Activated CD8-positive, alpha-beta memory T cell treated with anti-CD3 and anti-CD28 coated beads for 36 hours (primary cell): ENCODE data around the gene NCOR1. TPM values are rescaled to one million over a fixed set of nuclear protein-coding genes. Genes with fewer than 3 reads are reported as not detected.
"Not testable (repeated sequence)": the region's sequence is repeated elsewhere in the genome, so short reads cannot be mapped to it uniquely, and the experiment has no call there.

ENCODE experiments used
- CTCF ChIA-PET: fragments of 350-600 bp; sonication (Branson Sonifier 250); formaldehyde crosslinking; loops from one replicate; lab custom pipeline; 2021; ENCODE audit warnings: antibody characterized with exemption; lab: Charles Lee
- POLR2A ChIA-PET: fragments of 350-600 bp; sonication (Branson Sonifier 250); formaldehyde crosslinking; loops from one replicate; lab custom pipeline; 2021; ENCODE audit warnings: antibody characterized with exemption; lab: Charles Lee
- total RNA-seq, 2 experiments: library from RNA; stranded (reverse); gene quantifications; one replicate each; pipeline ENCODE4 v1.2.3, GENCODE V29; 2021

The NCOR1 gene
- total RNA-seq, 2 experiments from 2014 or later, result 137 to 147 TPM

DNA sequence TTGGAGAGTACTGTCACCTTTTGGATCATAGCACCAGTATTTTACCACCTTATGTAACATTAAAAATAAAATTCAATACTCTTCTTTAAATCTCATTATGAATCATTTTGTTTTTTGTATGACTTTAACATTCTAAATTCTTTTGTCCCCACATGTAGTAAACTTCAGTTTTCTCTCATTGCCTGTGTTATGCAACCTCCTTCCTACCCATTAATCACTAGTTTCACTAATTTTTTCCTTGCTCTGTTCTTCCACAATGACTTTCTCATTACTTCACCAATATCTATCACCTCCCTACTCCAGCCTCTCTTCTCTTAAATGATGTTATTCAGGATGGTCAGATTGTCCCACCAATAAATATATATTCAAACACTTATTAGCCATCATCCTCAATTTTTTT, 147.0 kb downstream of the NCOR1 start:
- ChIA-PET CTCF (no interaction called here), POLR2A (no interaction called here)

DNA sequence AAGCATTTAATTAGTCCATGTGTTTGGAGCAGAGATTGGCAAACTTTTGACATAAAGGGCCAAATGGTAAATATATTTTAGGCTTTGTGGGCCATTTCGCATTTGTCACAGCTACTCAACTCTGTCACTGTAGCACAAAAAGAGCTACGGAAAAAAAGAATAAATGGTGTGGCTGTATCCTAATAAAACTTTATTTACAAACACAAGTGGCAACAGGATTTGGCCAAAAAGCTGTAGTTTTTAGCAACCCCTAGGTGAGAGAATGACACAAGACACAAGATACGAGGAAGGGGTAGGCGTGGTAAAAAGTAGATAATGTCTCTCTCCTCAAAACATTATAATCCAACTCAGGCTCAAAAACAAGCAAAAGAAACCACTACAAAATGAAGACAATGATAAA, 149.2 kb downstream of the NCOR1 start:
- POLR2A ChIA-PET, result no interaction called here

DNA sequence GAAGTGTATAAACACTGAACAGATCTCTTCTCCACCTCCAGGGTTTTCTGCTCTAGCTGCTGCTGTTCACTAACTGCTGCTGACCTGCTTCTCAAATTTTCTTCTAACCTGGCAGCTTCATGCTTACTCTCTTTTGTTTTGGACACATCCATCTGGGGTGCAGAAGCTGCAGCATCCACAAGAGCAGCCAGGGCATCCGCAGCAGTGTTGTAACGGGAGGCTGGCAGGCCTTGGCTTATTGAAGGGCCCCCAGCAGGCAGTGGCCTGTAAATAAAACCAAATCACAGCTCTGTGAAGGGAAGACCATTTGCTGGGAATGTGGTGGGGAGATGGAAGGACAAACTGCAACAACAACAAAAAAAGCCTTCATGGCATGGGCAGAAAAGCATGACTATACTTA, 153.7 kb downstream of the NCOR1 start:
- POLR2A ChIA-PET, result no interaction called here
- CTCF ChIA-PET, result no interaction called here

More for the DNA sequence above, 149.2 kb downstream of the NCOR1 start:
- CTCF ChIA-PET, result interaction anchor here (0.9 kb wide), 1 partner anchor 49 kb away, joined by 3 read pairs; no protein-coding TSS in a partner anchor

DNA sequence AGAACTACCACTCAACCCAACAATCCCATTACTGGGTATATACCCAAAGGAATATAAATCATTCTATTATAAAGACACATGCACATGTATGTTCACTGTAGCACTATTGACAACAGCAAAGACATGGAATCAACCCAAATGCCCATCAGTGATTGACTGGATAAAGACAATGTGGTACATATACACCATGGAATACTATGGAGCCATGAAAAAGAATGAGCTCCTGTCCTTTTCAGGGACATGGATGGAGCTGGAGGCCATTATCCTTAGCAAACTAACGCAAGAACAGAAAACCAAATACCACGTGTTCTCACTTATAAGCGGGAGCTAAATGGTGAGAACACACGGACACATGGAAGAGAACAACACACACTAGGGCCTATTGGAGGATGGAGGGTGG, 160.2 kb downstream of the NCOR1 start:
- CTCF ChIA-PET, POLR2A ChIA-PET: not testable (repeated sequence)

DNA sequence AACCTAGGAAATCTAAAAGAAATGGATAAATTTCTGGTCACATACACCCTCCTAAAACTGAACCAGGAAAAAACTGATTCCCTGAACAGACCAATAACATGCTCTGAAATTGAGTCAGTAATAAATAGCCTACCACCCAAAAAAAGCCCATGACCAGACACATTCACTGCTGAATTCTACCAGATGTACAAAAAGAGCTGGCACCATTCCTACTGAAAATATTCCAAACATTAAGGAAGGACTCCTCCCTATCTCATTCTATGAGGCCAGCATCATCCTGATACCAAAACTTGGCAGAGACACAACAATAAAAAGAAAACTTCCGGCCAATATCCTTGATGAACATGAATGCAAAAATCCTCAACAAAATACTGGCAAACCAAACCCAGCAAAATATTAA, 162.8 kb downstream of the NCOR1 start:
- POLR2A ChIA-PET, result no interaction called here
- CTCF ChIA-PET, result no interaction called here

DNA sequence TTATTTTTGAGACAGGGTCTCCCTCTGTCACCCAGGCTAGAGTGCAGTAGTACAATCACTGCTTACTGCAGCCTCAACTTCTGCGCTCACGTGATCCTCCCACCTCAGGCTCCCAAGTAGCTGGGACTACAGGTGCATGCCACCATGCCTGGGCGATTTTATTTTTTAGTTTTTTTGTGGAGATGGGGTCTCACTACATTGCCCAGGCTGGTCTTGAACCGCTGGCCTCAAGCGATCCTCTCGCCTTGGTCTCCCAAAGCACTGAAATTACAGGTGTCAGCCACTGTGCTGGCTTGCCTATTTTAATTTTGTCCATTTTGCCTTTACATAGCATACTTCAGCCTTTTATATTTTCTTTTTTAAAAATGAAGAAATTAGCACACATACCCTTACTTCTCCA, 164.5 kb downstream of the NCOR1 start:
- CTCF ChIA-PET, result no interaction called here
- POLR2A ChIA-PET, result no interaction called here

DNA sequence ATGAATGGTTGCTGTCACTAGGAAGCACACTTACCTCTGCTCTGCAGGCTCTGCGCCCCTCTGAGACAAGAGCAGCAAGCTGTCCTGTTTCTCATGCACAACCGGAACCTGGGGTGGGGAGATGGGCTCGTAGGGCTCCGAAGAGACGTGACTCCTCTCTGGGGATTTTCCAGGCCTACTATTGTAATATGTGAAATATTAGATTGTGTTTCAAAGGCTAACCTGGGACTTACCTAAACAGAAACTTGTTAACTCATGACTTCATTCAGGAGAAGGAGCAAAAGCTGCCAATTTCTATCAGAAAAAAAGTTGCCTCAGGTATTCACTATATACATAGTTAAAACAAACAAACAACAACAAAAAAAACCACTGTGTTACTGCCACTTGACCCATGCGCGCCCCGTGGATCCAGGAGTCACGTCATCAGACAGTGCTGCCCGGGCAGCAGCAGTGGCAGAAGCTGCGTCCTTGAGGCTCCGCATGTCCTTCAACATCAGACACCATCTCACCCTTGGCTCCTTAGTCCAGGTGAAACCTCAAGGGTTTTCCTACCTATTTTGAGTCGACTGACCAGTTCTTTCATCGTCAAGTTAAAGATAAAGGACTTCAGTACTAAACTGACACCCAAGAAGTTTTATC, 166.4 kb downstream of the NCOR1 start:
- CTCF ChIA-PET, result no interaction called here
- POLR2A ChIA-PET, result no interaction called here

DNA sequence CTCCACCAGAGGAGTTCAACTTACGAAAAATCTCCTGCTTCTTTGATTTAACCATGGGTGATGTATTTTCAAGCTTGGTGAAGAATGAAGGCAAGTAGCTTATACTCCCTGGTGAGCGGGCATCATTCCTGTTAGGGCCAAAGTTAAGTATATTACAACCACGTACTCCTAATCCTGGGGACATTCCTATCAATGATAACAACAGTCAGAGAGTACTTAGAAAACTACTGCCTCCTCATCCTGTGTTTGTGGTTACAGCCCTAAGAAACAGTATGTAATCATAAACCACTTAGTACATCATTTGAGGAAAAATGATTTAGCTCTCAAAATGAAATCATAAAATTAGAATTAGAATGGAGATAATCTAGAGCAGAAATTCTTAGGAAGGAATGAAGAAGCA, 168.4 kb downstream of the NCOR1 start:
- ChIA-PET CTCF (no interaction called here), POLR2A (no interaction called here)

DNA sequence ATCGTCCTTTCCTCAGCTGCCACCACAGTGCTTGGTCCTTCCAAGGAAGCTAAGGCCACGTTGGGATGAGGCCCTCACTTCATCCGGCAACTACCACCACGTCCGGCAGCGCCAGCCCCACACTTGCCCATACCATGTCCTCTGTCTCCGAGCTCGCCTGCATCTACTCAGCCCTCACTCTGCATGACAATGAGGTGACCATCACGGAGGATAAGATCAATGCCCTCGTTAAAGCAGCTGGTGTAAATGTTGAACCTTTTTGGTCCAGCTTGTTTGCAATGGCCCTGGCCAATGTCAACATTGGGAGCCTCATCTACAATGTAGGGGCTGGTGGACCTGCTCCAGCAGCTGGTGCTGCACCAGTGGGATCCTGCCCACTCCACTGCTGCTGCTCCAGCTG, 170.8 kb downstream of the NCOR1 start:
- CTCF ChIA-PET, result interaction anchor here (0.6 kb wide), 1 partner anchor 602 kb away, joined by 4 read pairs; no protein-coding TSS in a partner anchor
- POLR2A ChIA-PET, result no interaction called here

DNA sequence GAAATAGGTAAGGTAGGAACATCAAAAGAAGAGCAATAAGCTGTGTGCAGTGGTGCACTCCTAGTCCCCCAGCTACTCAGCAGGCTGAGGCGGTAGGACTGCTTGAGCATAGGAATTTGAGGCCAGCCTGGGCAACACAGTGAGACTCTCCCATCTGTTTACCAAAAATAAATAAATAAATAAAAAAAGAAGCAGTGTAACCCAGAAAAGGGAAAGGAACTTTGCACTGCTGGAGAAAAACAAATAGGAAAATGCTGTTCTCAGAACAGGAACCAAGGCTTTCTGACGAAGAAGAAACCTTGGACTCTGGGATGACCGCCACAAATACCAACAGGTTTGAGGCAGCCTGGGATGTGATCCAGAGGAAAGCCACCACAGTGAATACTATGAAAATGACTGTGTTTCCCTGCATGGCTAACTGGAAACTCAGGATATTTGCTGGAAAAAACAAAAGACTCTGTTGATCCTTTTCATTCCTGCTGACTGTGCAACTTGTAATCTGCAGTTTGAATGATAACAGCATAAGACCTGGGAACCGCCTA, 174.6 kb downstream of the NCOR1 start:
- ChIA-PET CTCF (no interaction called here), POLR2A (no interaction called here)

DNA sequence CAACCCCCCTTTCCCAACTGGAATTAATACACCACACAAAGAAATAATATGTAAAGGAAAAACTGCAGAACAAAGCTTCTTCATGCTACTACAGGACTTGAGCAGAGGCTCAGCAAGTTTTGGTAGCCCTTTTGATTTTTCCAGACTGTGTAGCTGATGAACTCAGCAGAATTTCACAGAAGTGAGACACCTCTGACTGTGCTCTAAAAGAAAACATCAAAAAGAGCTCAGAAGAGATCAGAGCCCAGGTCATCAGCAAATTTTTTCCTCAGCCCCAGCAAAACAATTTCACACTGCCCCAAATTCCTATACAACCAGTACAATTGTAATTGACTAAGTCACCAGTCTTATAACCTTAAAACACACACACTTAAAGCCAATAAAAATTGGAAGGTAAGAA, 177.7 kb downstream of the NCOR1 start:
- ChIA-PET CTCF (no interaction called here), POLR2A (no interaction called here)

DNA sequence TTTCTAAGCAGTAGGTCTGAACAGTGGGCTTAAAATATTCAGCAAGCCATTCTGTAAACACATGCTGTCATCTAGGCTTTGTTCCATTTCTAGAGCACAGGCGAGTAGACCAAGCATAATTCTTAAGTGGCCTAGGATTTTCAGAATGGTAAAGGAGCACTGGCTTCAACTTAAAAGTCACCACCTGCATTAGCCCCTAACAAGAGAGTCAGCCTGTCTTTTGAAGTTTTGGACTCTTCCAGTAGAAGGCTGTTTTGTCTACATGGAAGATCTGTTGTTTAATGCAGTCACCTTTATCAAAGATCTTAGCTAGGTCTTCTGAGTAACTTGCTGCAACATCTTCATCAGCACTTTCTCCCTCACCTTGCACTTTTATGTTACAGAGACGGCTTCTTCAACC, 179.1 kb downstream of the NCOR1 start:
- CTCF ChIA-PET, result no interaction called here
- POLR2A ChIA-PET, result interaction anchor here (0.6 kb wide), 1 partner anchor 398 kb away, joined by 8 read pairs; no protein-coding TSS in a partner anchor

DNA sequence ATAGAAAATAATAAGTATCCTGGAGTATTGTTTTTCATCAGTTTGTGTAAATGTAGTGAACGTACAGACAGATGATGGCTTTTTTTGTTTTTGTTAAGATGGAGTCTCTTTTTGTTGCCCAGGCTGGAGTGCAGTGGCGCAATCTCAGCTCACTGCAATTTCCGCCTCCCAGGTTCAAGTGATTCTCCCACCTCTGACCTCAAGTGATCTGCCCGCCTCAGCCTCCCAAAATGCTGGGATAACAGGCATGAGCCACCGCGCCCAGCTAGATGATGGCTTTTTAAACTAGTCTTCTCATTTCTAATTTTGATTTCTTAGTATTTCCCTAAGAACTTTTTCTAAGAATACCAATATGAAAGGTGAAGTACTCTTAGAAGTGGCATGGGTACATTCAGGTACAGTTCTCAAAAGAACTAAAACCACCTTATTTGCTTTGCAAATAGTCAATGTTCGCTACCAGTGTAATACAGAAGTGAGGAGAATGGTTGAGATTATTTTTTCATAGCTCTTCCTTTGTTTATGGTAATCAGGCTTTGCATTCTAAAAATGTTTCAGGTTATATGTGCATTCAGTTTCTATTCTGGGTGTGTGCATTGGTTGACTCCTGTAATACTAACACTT, 181.5 kb downstream of the NCOR1 start:
- POLR2A ChIA-PET, result no interaction called here
- CTCF ChIA-PET, result no interaction called here

DNA sequence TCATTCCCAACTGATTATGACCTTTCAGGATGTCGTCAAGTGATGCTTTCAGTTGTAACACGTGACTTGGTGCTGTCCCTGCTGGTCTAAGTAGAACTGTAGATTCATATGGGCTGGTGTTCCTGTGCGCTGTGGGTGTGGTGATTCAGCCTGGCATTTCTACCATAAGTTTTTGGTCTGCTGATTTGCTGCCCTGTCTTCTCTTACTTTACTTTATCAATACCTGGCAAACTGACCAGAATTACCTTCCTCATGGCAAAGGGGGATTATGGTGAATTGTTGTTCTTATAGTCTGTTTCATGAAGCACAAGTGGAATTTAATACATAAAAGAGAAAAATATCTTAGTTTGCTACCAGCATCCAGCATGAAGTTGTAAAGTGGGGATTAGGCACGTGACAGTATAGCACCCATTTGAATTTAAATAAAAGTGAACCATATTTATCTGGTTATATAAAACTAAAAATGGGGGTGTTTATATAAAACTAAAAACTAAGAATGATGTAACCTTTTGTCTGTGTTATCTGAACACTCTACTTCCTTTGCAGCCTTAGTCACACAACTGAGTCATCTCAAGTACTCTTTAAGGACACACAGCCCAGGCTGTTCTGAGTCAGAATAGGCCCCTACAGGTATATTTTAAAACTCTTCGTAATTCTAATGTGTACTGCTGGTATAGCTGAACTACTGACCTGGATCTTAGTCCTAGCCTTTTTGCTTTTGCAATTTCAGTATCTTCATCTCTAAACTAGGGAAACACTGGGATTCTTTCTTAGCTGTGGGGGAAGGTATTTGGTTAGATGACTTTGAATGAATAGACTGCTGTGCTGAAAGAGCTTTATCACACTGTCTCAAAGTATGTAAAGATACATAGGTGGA, 187.4 kb downstream of the NCOR1 start:
- CTCF ChIA-PET, result interaction anchor here (0.7 to 1.0 kb wide), 2 partner anchors 11 to 200 kb away, joined by 3 read pairs; no protein-coding TSS in a partner anchor
- POLR2A ChIA-PET, result no interaction called here

DNA sequence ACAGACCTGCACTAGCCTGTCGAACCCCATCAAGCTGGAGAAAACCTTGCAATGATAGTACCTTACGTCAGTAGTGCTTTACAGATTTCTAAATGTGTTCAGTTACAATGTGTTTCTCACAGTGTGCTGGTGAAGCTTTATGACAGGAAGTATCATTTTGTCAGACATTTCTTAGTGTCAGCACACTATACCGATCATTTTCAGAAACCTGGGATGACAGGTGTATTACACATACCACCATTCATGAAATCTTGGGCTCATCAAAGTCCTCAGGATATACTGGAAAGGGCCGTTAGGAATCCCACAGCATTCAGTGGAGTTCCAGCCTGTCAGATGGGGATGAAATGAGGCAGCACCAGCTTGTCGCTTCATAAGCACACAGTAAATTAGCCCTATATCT, 188.4 kb downstream of the NCOR1 start:
- CTCF ChIA-PET, result interaction anchor here (1.0 kb wide), 1 partner anchor 26 kb away, joined by 3 read pairs; no protein-coding TSS in a partner anchor
- POLR2A ChIA-PET, result no interaction called here

DNA sequence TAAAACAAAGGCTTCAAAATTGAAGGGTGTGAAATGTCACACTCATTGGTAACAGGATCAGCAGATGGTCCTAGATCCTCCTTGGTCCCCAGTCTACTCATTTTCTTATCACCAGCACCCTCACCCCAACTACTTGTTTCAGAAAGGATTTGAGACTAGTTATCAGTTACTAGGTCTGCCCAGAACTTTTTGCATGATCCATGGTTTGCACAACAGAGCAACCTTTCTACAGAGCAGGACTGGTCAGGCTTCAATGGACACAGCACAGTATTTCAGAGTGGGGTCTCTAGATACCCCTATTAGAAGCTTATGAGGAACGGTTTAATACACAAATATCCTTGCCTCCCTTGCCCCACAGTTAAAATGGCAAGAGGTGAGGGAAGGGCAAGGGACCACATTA, 190.1 kb downstream of the NCOR1 start:
- ChIA-PET POLR2A (no interaction called here), CTCF (no interaction called here)

DNA sequence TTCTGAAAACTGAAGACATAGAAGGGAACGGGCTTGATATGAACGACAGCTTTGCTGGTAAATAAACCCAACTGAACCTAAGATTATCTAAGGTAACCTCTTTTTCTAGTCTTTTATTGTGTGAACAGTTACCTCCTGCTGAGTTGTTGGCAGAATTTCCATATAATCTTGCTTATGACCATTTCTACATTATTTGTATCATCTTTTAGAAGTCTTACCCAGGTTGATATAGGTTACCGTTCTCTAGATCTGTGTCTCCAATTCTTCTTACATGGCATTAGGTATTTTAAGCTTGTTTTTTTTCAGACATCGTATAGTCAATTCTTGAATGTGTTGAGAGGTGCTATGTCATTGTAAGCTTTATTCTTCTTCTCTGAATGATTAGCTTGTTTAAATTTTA, 191.5 kb downstream of the NCOR1 start:
- POLR2A ChIA-PET, result no interaction called here
- CTCF ChIA-PET, result no interaction called here

DNA sequence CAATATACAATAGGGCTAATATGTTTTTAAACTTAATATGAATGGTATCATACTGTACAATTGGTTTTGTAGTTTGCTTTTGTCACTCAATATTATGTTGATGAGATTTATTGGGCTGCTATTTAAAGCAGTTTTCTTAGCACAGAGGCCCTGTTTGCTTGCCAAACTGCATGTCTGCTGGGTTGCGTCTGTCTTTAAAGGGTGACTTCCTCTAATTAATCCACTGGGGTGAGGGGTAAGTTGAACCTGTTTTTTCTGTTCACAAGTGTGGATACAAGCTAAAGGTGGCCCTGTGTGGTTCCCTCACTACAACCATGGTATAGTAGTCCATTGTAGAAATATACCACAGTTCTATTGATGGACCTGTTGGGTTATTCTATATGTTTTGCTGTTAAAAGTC, 196.0 kb downstream of the NCOR1 start:
- ChIA-PET POLR2A (no interaction called here), CTCF (no interaction called here)

DNA sequence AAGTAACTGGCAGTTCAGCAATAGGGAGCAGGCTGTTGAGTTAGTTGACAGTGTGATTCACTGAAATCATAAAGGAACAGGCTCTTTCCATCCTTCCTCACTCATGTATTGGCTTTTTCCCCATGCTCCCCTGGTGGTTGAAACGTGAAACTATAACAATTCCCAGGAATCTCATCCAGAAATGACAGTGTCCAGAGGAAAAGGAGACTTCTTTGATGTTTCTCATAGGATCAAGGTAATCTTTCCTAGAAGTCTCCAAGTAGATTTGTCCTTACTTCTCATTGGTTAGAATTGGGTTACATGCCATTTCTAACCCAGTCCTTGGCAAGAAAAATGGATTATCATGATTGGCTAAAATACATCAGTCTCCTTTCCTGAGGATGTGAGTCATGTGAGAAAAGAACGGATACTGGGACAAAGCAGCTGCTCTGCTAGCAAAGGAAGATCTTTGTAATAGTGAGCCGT, 201.4 kb downstream of the NCOR1 start:
- CTCF ChIA-PET, result no interaction called here
- POLR2A ChIA-PET, result no interaction called here

DNA sequence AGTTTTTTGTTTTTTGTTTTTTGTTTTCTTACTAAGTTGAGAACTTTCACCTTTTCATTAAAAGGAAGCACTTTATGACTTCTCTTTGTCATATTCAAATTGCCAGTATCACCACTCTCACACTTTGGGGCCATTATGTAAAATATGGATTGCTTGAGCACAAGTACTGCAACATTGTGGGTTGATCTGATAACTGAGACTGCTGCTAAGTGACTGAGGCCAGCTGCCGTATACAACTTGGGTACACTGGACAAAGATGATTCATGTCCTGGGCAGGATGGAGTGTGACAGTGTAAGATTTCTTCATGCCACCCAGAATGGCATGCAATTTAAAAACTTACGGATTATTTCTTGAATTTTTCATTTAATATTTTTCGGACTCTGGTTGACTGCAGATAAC, 207.9 kb downstream of the NCOR1 start:
- ChIA-PET CTCF (no interaction called here), POLR2A (no interaction called here)
